Heart left ventricle (tissue), 13 donors: ENCODE results near the gene MAGEB10.

Experiments
- POLR2A ChIP-seq, 2 donors: fragments of 450-650 bp; IDR thresholded peaks; one replicate each; pipeline ENCODE4 v1.6.1; 2017; ENCODE audit warnings: antibody characterized with exemption in 2 of 2, mild to moderate bottlenecking in 2 of 2, moderate library complexity in 2 of 2
- TF ChIP-seq, protein P1 (sequence below), 12 donors: fragments of 200-600 bp; sonication (generic) in 4 of 12; IDR thresholded peaks; one replicate each; pipeline versions ENCODE4 v1.5.0 to v1.8.0; 2018 to 2022; ENCODE audit warnings: antibody characterized with exemption in 12 of 12, mild to moderate bottlenecking in 5 of 12
- donor health status: ischemic (EF 13 %, LVEDD 7.1; RV severe dilation, severe dysfunction).
- donor health status: DM: no; HTN: yes; CAD: no.
- donor health status: DM: no; HTN: no; CAD: no.
- donor health status: ischemic (EF 25% LVEDD 6.9; RV normal size, moderate dysfunction).
- donor health status: ischemic (EF 25% LVEDD 5.7; RV mildly dilated, moderate dysfunction).
- donor health status: ischemic (EF 35%, LVEDD 5.7; RV mildly dilated, moderate dysfunction).
- donor health status: nonischemic (EF 11% LVEDD 7.7; RV severe dilation, severe dysfunction).
- donor health status: DM: yes; HTN: yes; CAD: no.
- donor health status: PGD.
- donor health status: ischemic (EF 29% LVEDD 5.4; RV normal size, mild dysfunction).
- donor health status: nonischemic (EF 23%, LVEDD 6.1; RV moderate dilation, normal function).

DNA sequence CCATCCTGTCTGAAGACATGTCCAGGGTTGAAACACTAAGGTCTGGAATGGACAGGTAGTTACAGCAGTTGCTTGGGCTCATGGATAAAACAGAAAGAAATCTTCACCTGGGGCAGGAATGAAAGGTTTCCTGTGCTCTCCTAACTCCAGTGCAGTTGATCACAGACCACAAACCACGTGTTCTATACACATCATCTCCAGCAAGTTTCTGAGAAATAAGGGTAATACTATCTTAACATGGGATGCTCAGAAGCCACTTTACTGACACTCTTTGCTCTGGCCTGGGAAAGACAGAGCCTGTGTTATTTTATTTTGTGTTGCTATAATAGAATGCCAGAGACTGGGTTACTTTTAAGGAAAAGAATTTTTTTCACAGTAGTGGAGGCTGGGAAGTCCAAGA is 16.0 kb downstream of the MAGEB10 start:
- TF ChIP-seq, protein P1, sequence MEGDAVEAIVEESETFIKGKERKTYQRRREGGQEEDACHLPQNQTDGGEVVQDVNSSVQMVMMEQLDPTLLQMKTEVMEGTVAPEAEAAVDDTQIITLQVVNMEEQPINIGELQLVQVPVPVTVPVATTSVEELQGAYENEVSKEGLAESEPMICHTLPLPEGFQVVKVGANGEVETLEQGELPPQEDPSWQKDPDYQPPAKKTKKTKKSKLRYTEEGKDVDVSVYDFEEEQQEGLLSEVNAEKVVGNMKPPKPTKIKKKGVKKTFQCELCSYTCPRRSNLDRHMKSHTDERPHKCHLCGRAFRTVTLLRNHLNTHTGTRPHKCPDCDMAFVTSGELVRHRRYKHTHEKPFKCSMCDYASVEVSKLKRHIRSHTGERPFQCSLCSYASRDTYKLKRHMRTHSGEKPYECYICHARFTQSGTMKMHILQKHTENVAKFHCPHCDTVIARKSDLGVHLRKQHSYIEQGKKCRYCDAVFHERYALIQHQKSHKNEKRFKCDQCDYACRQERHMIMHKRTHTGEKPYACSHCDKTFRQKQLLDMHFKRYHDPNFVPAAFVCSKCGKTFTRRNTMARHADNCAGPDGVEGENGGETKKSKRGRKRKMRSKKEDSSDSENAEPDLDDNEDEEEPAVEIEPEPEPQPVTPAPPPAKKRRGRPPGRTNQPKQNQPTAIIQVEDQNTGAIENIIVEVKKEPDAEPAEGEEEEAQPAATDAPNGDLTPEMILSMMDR (IDR thresholded peaks at IDR 0.05), result no peak
- TF ChIP-seq POLR2A (IDR thresholded peaks at IDR 0.05), result no peak
